ENCODE measurements around the gene KRT80. TPM values are rescaled to one million over a fixed set of nuclear protein-coding genes. Genes with fewer than 3 reads are reported as not detected.

Gene KRT80
- total and polyA plus RNA-seq, 2 donors from 2014 or later, result 1.0 to 12.3 TPM

DNA sequence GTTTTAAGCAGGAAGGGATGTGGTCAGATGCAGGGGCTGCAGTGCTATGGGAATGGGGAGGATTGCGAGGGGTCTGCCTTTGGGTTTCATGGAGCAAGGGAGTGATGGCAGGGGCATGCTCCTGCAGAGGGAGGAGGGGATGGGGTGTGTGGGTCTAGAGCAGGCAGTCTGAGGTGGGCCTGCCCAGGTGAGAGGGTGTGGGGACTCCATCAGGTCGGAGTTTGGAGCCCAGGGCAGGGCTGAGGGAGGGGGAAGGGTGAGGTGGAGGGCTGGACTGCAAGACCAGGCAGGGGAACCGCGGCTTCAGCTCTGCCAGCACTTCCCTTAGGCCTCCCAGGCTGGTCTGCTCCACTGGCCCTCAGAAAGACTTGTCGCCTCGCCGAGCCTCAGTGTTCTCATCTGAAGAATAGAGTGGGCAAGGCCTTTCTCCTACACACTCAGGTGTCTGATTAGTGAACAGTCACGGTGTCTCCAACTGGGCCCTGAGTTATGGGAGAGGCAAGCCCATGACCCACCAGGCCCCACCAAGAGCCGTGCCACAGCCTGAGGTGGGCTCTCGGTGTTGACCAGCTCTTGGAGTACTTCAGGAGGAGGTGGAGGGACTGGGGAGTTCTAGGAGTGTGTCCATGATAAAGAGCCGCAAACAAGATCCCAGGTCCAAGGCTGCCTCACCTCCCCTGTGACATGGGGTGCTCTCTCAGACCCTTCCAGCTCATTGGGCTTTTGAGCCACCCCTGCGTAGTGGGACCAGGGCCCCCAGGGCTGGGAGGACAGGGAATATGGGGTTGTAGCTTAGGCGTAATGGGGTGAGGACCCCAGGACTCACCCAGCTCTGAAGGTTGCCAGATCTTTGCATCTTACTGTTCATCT, 20.1 kb upstream of the KRT80 start:
- Histone ChIP-seq H3K9me3 (ENCODE audit: control insufficient read depth in 2 of 3, insufficient read depth in 1 of 3, low read length in 3 of 3) (no peaks in the 10 kb centered on the region), H3K4me1 (ENCODE audit: control insufficient read depth in 2 of 3, insufficient read depth in 2 of 3, low read depth in 1 of 3, low read length in 3 of 3) (peaks cover 0 to 17% (median 6%) of the 10 kb centered on the region in 3 donors), H3K9ac (ENCODE audit: low read length in 3 of 3) (no peak overlapping the region), H3K4me3 (ENCODE audit: low read length in 3 of 3) (no peak overlapping the region), H3K27ac (ENCODE audit: low read depth in 2 of 2, low read length in 2 of 2) (no peak overlapping the region), H3K36me3 (ENCODE audit: control insufficient read depth in 2 of 3, insufficient read depth in 3 of 3, low read length in 3 of 3) (no peaks in the 10 kb centered on the region), H3K27me3 (ENCODE audit: control insufficient read depth, insufficient read depth, low read length) (no peaks in the 10 kb centered on the region)
- FAIRE-seq (no peak), DNase-seq (peak in 2 of 5 donors; percentile 35 to 62)
- TF ChIP-seq, protein P1, sequence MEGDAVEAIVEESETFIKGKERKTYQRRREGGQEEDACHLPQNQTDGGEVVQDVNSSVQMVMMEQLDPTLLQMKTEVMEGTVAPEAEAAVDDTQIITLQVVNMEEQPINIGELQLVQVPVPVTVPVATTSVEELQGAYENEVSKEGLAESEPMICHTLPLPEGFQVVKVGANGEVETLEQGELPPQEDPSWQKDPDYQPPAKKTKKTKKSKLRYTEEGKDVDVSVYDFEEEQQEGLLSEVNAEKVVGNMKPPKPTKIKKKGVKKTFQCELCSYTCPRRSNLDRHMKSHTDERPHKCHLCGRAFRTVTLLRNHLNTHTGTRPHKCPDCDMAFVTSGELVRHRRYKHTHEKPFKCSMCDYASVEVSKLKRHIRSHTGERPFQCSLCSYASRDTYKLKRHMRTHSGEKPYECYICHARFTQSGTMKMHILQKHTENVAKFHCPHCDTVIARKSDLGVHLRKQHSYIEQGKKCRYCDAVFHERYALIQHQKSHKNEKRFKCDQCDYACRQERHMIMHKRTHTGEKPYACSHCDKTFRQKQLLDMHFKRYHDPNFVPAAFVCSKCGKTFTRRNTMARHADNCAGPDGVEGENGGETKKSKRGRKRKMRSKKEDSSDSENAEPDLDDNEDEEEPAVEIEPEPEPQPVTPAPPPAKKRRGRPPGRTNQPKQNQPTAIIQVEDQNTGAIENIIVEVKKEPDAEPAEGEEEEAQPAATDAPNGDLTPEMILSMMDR (IDR thresholded peaks at IDR 0.05; ENCODE audit: borderline replicate concordance, extremely low read depth, insufficient read depth), result no peak
- intact Hi-C loops (cut with DNase I), result no loop called here

DNA sequence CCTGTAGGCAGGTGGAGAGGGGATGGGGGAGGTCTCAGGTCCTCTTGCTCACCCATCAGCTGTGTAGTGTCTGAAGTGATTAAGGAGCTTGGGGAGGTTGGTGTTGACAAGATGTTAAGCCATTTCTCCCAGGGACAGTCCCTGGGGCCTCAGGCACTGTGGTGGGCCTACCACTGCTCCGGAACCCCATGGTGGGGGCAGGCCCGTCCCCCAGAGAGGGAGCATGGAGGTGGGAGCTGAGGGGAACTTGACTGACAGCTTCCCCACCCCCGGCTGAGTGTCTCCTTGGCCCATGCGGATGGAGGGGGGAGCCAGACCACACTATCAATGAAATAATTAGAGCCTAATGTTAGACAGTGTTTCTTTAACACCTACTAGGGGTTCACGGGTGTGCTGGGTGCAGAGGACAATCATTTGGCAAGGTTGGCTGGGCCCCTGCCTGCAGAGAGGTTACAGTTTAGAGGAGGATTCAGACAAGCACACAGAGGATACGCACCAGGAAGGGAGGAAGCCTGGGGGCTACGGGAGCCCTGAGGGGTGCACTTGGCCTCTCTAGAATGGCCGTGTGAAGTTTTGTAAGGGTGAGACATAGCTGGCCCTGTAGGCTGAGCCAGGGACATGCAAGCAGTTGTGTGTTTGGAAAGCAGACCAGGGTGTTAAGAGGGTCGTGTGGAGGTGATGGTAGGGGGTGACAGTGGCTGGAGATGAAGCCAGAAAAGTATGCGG, 19.3 kb upstream of the KRT80 start:
- no peak overlapping the region for H3K4me3 ChIP-seq (ENCODE audit: low read length in 3 of 3)
- no peaks in the 10 kb centered on the region for H3K27me3 ChIP-seq (ENCODE audit: control insufficient read depth, insufficient read depth, low read length)
- intact Hi-C loops (cut with DNase I), result no loop called here
- no peaks in the 10 kb centered on the region for H3K36me3 ChIP-seq (ENCODE audit: control insufficient read depth in 2 of 3, insufficient read depth in 3 of 3, low read length in 3 of 3)
- peaks cover 0 to 10% (median 0%) of the 10 kb centered on the region in 3 donors for H3K4me1 ChIP-seq (ENCODE audit: control insufficient read depth in 2 of 3, insufficient read depth in 2 of 3, low read depth in 1 of 3, low read length in 3 of 3)
- H3K9me3 ChIP-seq (ENCODE audit: control insufficient read depth in 2 of 3, insufficient read depth in 1 of 3, low read length in 3 of 3), result no peaks in the 10 kb centered on the region
- FAIRE-seq, result no peak
- no peak overlapping the region for H3K27ac ChIP-seq (ENCODE audit: low read depth in 2 of 2, low read length in 2 of 2)
- peak in 1 of 5 donors; percentile 60 for DNase-seq
- TF ChIP-seq, protein P1 (IDR thresholded peaks at IDR 0.05; ENCODE audit: borderline replicate concordance, extremely low read depth, insufficient read depth), result no peak
- H3K9ac ChIP-seq (ENCODE audit: low read length in 3 of 3), result no peak overlapping the region

DNA sequence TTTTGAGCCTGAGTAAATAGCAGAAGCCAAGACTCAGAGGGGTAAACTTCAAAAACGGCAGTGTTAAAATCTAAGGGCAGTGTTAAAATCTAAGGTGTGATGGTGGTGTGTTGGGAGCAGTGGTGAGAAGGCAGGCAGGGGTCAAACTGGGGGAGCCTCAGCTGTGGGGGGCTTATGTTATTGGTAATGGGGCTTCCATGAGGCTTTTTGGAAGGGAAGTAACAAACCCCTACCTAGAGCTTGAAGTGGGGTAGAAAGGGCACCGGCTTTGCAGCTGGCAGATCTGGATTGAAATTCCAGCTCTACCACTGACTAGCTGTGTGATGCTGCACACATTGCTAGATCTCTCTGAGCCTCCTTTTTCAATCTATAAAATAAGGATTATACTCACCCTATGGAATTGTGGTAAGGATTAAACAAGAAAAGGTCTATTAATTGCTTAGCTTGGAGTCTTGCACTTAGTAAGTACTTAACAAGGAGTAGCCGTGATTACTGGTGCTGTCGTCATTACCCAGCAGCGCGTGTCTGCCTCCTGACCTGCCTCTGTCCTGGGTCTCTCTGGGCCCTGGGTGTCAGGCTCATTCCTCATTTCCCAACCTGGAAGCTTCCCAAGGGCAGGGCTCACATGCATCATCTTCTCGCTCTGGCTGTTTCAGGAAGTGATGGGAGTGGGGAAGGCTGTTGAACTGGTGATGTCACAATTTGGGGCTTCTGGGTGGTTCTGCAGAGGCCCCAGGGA, 18.5 kb upstream of the KRT80 start:
- peak in 1 of 5 donors; percentile 83 for DNase-seq
- Histone ChIP-seq H3K27me3 (ENCODE audit: control insufficient read depth, insufficient read depth, low read length) (no peaks in the 10 kb centered on the region), H3K4me3 (ENCODE audit: low read length in 3 of 3) (no peak overlapping the region), H3K36me3 (ENCODE audit: control insufficient read depth in 2 of 3, insufficient read depth in 3 of 3, low read length in 3 of 3) (no peaks in the 10 kb centered on the region), H3K27ac (ENCODE audit: low read depth in 2 of 2, low read length in 2 of 2) (no peak overlapping the region), H3K4me1 (ENCODE audit: control insufficient read depth in 2 of 3, insufficient read depth in 2 of 3, low read depth in 1 of 3, low read length in 3 of 3) (peaks cover 0 to 6% (median 0%) of the 10 kb centered on the region in 3 donors), H3K9ac (ENCODE audit: low read length in 3 of 3) (no peak overlapping the region), H3K9me3 (ENCODE audit: control insufficient read depth in 2 of 3, insufficient read depth in 1 of 3, low read length in 3 of 3) (no peaks in the 10 kb centered on the region)
- no peak for FAIRE-seq
- TF ChIP-seq, protein P1 (IDR thresholded peaks at IDR 0.05; ENCODE audit: borderline replicate concordance, extremely low read depth, insufficient read depth), result no peak
- intact Hi-C loops (cut with DNase I), result no loop called here
